ENCODE measurements around the gene RNF213. TPM values are rescaled to one million over a fixed set of nuclear protein-coding genes. Genes with fewer than 3 reads are reported as not detected.

Gene RNF213
- total and polyA plus RNA-seq, 10 of the 15 experiments (the other 5 are each of a cell fraction or from before 2014, with no cell fraction given) = 18.6 to 145 (median 65.8) TPM

DNA sequence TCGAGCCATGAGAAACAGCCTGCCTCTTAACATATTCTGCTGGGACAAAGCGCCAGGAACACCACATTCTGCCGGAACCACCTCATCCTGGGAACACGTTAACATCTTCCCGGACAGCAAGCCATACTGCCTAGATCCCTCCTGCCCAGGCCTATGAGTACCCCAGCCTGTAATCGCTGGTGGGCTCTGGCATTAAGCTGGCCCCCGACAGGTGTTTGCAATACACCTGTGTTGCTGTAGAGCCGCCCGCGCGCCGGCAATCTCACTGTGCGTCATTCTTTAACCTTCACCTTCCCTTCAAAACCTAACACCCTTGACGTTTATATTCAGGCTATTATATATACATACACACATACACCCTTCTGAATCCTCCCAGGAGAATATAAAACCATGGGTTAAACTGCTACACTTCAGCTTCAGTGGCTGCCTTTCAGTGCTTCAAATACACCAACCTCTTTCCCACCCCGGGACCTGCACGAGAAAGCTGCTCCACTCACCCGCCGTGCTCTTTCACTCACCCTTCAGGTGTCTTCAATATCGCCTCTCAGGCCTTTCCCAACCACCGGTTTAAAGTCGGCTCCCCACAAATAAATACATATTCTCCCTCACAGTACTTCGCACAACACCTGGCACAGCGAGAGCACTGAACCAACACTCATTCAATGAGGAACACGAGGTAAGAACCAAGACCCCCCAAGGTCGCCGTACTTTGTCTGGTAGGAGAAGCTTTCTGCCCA lies 153.3 kb downstream of the RNF213 start (continued):
- TF ChIP-seq SIX5 (IDR thresholded peaks at IDR 0.05; ENCODE audit: low read depth, low read length, severe bottlenecking) = no peak
- TF ChIP-seq JUND (IDR thresholded peaks at IDR 0.05; ENCODE audit: low read depth, low read length) = no peak
- TF ChIP-seq EP300 (IDR thresholded peaks at IDR 0.05; ENCODE audit: borderline replicate concordance in 1 of 2, control insufficient read depth in 1 of 2, low read depth in 2 of 2, low read length in 2 of 2) = no peak
- TF ChIP-seq HDAC6 (IDR thresholded peaks at IDR 0.05; ENCODE audit: unreplicated experiment) = no peak
- no peak for TF ChIP-seq EZH2 (IDR thresholded peaks at IDR 0.05; ENCODE audit: borderline replicate concordance, control insufficient read depth, low read depth, low read length)
- TF ChIP-seq, protein P1, sequence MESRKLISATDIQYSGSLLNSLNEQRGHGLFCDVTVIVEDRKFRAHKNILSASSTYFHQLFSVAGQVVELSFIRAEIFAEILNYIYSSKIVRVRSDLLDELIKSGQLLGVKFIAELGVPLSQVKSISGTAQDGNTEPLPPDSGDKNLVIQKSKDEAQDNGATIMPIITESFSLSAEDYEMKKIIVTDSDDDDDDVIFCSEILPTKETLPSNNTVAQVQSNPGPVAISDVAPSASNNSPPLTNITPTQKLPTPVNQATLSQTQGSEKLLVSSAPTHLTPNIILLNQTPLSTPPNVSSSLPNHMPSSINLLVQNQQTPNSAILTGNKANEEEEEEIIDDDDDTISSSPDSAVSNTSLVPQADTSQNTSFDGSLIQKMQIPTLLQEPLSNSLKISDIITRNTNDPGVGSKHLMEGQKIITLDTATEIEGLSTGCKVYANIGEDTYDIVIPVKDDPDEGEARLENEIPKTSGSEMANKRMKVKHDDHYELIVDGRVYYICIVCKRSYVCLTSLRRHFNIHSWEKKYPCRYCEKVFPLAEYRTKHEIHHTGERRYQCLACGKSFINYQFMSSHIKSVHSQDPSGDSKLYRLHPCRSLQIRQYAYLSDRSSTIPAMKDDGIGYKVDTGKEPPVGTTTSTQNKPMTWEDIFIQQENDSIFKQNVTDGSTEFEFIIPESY (IDR thresholded peaks at IDR 0.05) = no peak
- no peak for TF ChIP-seq PML (IDR thresholded peaks at IDR 0.05; ENCODE audit: low read length)
- no peak for TF ChIP-seq PAX8 (IDR thresholded peaks at IDR 0.05)
- no peak for TF ChIP-seq CBX5 (IDR thresholded peaks at IDR 0.05; ENCODE audit: low read depth)

DNA sequence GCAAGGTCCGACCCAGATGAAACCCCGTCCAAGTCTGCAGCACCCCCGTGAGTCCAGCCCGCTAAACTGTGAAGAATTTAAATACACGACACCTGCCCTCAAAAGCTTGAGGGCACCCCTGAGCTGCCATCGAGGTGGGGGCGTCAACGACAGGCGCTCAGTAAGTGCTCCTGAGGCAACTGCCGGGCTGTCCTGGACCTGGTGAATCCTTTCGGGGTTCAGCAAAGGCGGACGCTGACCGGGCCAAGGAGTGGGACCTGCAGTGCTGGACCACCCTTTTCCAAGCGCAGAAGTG lies 153.8 kb downstream of the RNF213 start:
- SMC1A ChIA-PET (ENCODE audit: uncharacterized antibody, unreplicated experiment) = interaction anchor here (0.9 kb wide), 1 partner anchor 217 kb away, joined by 3 read pairs; no protein-coding TSS in a partner anchor
- intact Hi-C loops (cut with micrococcal nuclease; ENCODE audit: unreplicated experiment) = no loop called here
- Histone ChIP-seq H2AFZ (ENCODE audit: control insufficient read depth, low read depth, low read length) (peak overlapping the region; percentile 98), H3K9ac (ENCODE audit: control insufficient read depth, insufficient read depth, low read length) (peak overlapping the region; percentile 81; the same call in 1 of the 2 replicates), H3K9me3 (replicated peaks; ENCODE audit: control insufficient read depth, insufficient read depth, low read length) (no peaks in the 10 kb centered on the region), H3K79me2 (ENCODE audit: control insufficient read depth, insufficient read depth, low read length) (peaks cover 5% of the 10 kb centered on the region), H3K4me1 (ENCODE audit: control insufficient read depth, insufficient read depth, low read length) (no peaks in the 10 kb centered on the region), H3K4me3 (peak overlapping the region; percentile 93), H3K27ac (ENCODE audit: control insufficient read depth, insufficient read depth) (no peak overlapping the region), H4K20me1 (ENCODE audit: control insufficient read depth, insufficient read depth) (no peaks in the 10 kb centered on the region), H3K4me2 (ENCODE audit: control insufficient read depth, insufficient read depth) (peak overlapping the region; percentile 99), H3K27me3 (replicated peaks in 1 of 2; ENCODE audit: control insufficient read depth in 2 of 2, insufficient read depth in 2 of 2, low read length in 1 of 2) (no peaks in the 10 kb centered on the region), H3K36me3 (ENCODE audit: control insufficient read depth in 2 of 2, insufficient read depth in 2 of 2, low read length in 1 of 2) (no peaks in the 10 kb centered on the region; a peak in 1 of 4 replicates)
- POLR2A ChIA-PET = no interaction called here
- ATAC-seq = peak; percentile 16
- no TSS peak for BruUV-seq (replicated peaks)
- in situ Hi-C loops (cut with MboI) = no loop called here
- no peak for FAIRE-seq
- CTCF ChIA-PET = interaction anchor here (1.2 kb wide), 1 partner anchor 219 kb away, joined by 3 read pairs; no protein-coding TSS in a partner anchor
- WGBS (ENCODE audit: insufficient coverage, insufficient replicate concordance, low lambda C conversion rate, missing lambda C conversion rate) = 27% methylated on average over 14 of the region's 15 CpGs
- TF ChIP-seq, protein P2, sequence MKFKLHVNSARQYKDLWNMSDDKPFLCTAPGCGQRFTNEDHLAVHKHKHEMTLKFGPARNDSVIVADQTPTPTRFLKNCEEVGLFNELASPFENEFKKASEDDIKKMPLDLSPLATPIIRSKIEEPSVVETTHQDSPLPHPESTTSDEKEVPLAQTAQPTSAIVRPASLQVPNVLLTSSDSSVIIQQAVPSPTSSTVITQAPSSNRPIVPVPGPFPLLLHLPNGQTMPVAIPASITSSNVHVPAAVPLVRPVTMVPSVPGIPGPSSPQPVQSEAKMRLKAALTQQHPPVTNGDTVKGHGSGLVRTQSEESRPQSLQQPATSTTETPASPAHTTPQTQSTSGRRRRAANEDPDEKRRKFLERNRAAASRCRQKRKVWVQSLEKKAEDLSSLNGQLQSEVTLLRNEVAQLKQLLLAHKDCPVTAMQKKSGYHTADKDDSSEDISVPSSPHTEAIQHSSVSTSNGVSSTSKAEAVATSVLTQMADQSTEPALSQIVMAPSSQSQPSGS (IDR thresholded peaks at IDR 0.05; ENCODE audit: low read length) = no peak
- TF ChIP-seq, protein P3, sequence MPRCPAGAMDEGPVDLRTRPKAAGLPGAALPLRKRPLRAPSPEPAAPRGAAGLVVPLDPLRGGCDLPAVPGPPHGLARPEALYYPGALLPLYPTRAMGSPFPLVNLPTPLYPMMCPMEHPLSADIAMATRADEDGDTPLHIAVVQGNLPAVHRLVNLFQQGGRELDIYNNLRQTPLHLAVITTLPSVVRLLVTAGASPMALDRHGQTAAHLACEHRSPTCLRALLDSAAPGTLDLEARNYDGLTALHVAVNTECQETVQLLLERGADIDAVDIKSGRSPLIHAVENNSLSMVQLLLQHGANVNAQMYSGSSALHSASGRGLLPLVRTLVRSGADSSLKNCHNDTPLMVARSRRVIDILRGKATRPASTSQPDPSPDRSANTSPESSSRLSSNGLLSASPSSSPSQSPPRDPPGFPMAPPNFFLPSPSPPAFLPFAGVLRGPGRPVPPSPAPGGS (IDR thresholded peaks at IDR 0.05; ENCODE audit: borderline replicate concordance, insufficient read depth, low read depth, low read length, poor library complexity, severe bottlenecking) = peak; percentile 6
- TF ChIP-seq, protein P4, sequence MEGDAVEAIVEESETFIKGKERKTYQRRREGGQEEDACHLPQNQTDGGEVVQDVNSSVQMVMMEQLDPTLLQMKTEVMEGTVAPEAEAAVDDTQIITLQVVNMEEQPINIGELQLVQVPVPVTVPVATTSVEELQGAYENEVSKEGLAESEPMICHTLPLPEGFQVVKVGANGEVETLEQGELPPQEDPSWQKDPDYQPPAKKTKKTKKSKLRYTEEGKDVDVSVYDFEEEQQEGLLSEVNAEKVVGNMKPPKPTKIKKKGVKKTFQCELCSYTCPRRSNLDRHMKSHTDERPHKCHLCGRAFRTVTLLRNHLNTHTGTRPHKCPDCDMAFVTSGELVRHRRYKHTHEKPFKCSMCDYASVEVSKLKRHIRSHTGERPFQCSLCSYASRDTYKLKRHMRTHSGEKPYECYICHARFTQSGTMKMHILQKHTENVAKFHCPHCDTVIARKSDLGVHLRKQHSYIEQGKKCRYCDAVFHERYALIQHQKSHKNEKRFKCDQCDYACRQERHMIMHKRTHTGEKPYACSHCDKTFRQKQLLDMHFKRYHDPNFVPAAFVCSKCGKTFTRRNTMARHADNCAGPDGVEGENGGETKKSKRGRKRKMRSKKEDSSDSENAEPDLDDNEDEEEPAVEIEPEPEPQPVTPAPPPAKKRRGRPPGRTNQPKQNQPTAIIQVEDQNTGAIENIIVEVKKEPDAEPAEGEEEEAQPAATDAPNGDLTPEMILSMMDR (IDR thresholded peaks at IDR 0.05 in 2 of 3, conservative IDR thresholded peaks at IDR 0.05 in 1 of 3; ENCODE audit: control insufficient read depth in 2 of 3, extremely low read depth in 1 of 3, insufficient read depth in 1 of 3, low read depth in 3 of 3, low read length in 3 of 3) = peak in 2 of 3 experiments; percentile 5 to 18; a peak in 2 of 6 replicates
- RAD21 ChIA-PET (ENCODE audit: unreplicated experiment) = interaction anchor here (1.1 kb wide), 2 partner anchors 11 to 219 kb away, joined by 3 read pairs; no protein-coding TSS in a partner anchor
- DNase-seq (ENCODE audit: low read depth, low spot score) = no peak

Measured in GM12878 (cell line).